SW480 (cell line): ENCODE data around the gene FBXW11.
"Not testable (repeated sequence)": the region's sequence is repeated elsewhere in the genome, so short reads cannot be mapped to it uniquely, and the experiment has no call there.

Experiments
- DNase-seq: peaks from one replicate; pipeline ENCODE4 v3.0.0-alpha.2; 2016; ENCODE audit warnings: low spot score

The FBXW11 gene

GRCh38 chr5:171953860-171954701, 52.4 kb downstream of the FBXW11 start:
- DNase-seq: no peak

GRCh38 chr5:171952021-171952420, 54.4 kb downstream of the FBXW11 start:
- DNase-seq: no peak

- DNase-seq: no peak
Observed at GRCh38 chr5:171951218-171951617, 55.2 kb downstream of the FBXW11 start.

DNA sequence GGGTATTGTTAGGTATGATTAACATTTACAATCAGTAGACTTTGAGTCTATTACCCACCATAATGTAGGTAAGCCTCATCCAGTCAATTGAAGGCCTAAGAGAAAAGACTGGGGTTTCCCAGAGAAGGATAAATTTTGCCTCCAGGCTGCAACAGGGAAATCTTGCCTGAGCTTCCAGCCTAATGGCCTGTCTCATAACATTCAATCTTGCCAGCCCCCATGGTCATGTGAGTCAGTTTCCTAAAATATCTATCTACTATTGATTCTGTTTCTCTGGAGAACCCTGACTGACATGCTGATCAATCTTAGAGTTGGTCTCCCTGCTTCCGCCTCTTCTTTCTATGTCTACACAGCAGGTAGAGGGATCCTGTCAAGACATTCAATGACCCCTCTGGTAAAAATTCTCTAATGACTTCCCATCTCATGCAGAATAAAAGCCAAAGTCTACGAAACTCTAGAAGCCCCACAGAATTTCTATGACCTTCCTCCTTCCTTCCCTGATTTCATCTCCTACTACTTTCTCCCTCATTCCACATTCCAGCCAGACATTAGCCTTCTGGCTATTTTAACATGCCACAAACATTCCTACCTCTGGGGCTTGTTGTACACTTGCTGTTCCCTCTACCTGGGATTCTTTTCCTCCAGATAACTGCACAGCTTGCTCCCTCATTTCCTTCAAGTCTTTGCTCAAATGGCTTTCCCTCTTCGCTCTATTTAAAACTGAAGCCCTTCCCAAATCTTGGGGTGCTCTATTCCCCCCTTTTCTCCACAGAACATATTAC, 60.2 kb downstream of the FBXW11 start:
- no peak for DNase-seq

- no peak for DNase-seq
Observed at GRCh38 chr5:171945476-171945875, 61.0 kb downstream of the FBXW11 start.

DNA sequence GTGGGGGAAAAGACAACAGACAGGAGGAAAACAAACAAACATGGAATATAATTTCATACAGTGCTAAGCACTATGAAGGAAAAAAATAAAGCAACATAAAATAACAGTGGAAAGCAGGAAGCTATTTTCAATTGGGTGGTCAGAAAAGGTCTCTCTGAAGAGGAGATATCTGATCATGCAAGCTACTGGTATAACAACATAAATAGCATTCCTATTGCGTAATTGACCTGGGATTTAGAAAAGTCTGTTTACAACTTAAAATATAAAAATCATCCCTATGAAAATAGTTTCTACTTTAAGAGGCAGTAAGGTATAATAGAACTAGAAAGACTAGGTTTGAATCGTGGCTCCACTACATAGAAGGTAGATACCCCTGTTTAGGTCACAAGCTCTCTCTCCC, 61.4 kb downstream of the FBXW11 start:
- DNase-seq: no peak

- not testable (repeated sequence) for DNase-seq
Observed at GRCh38 chr5:171942112-171942516, 64.3 kb downstream of the FBXW11 start.

DNA sequence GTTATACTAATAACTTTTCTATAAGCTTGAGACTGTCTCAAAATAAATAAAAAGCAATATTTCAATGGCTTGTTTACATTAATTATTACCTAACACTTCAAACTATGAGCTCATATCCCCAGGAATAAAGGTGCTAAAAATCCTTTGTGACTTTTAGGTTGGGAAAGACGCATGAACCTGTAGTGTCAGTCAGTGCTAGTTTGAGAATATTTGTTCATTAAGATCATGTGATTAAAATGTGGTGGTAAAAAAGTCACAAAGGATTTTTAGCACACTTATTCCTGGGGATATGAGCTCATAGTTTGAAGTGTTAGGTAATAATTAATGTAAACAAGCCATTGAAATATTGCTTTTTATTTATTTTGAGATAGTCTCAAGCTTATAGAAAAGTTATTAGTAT, 64.8 kb downstream of the FBXW11 start:
- DNase-seq: not testable (repeated sequence)

- DNase-seq: not testable (repeated sequence)
Observed at GRCh38 chr5:171941275-171941674, 65.2 kb downstream of the FBXW11 start.

- DNase-seq: no peak
Observed at GRCh38 chr5:171939951-171940350, 66.5 kb downstream of the FBXW11 start.

- DNase-seq: no peak
Observed at GRCh38 chr5:171938358-171938757, 68.1 kb downstream of the FBXW11 start.

- DNase-seq: no peak
Observed at GRCh38 chr5:171937351-171937750, 69.1 kb downstream of the FBXW11 start.

GRCh38 chr5:171934586-171934985, 71.9 kb downstream of the FBXW11 start:
- DNase-seq: no peak

GRCh38 chr5:171931163-171931562, 75.3 kb downstream of the FBXW11 start:
- no peak for DNase-seq

DNA sequence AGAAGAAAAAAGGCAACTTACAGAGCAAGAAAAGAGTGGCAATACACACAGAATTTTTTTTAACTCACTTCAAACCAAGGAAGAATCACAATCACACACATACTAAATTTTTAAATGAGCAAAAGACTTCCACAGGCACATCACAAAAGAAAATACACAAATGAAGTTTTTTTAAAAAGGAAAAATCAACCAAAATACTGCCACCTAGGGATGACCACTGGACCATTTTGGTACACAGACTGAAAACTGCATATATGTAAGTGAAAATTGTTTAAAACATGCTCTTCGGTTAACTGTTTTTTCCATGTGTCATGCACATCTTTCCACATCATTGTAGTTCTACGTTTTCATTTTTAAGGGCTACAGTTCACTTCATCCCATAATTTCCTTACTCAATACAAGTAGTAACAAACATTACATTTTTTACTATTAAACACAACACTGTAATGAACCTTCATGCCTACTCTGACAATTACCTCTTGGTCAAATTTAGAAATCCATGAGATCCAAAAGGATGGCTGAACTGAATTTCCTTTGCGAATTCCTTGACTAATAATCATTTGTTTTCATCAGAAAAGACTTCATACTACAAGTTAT, 79.0 kb downstream of the FBXW11 start:
- DNase-seq: no peak

- DNase-seq: no peak
Observed at GRCh38 chr5:171926311-171926710, 80.1 kb downstream of the FBXW11 start.

DNA sequence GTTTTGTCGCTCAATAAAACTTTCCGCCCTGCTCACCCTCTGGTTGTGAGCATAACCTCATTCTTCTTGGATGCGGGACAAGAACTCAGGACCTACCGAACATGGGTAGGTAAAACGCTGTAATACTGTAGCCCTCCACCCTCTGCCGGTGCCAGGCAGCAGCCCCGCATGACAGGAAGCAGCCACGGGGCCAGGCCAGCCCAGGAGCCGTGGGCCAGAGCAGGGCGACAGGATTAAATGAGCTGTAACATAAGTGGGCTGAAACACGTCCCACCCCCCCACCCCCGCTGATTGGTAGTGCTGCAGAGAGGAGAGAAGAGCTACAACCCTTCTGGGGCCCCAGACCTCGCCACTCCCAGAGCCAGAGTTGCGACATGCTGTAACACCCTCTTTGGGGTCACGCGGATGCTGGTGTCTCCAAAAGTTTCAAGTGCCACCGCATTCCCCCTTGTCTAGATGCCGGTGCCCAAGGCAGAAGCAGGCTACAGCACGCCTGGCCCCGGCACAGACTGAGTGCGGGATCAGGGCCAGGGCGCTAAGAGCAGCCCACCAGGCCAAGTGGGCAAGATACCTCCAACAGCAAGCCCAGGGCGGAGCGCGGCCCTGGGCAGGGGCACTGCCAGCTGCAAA, 81.8 kb downstream of the FBXW11 start:
- DNase-seq: no peak

GRCh38 chr5:171920765-171921391, 85.6 kb downstream of the FBXW11 start:
- DNase-seq: no peak

- not testable (repeated sequence) for DNase-seq
Observed at GRCh38 chr5:171915700-171916099, 90.7 kb downstream of the FBXW11 start.

- no peak for DNase-seq
Observed at GRCh38 chr5:171914726-171915338, 91.6 kb downstream of the FBXW11 start.

- no peak for DNase-seq
Observed at GRCh38 chr5:171913987-171914273, 92.5 kb downstream of the FBXW11 start.

- no peak for DNase-seq
Observed at GRCh38 chr5:171911152-171911551, 95.3 kb downstream of the FBXW11 start.
